Muscle layer of duodenum (tissue), 2 donors: ENCODE measurements around the gene NOL7.

Source experiments
- H3K27ac ChIP-seq: one replicate; pipeline ENCODE4 v1.7.0; 2013; ENCODE audit warnings: mild to moderate bottlenecking, low read length
- H3K27me3 ChIP-seq: one replicate; pipeline ENCODE4 v1.7.0; 2013; ENCODE audit warnings: low read depth, mild to moderate bottlenecking, control low read depth, low read length
- H3K36me3 ChIP-seq, 2 donors: one replicate each; pipeline ENCODE4 v1.7.0; 2013; ENCODE audit warnings: low read length in 2 of 2, control low read depth in 1 of 2, mild to moderate bottlenecking in 1 of 2; ENCODE audit not compliant: insufficient read depth in 2 of 2, control insufficient read depth in 1 of 2
- H3K4me1 ChIP-seq, 2 donors: one replicate each; pipeline ENCODE4 v1.7.0; 2013; ENCODE audit warnings: low read length in 2 of 2, mild to moderate bottlenecking in 2 of 2, control low read depth in 1 of 2, moderate library complexity in 1 of 2; ENCODE audit not compliant: insufficient read depth in 2 of 2, control insufficient read depth in 1 of 2
- H3K4me3 ChIP-seq, 2 donors: one replicate each; pipeline ENCODE4 v1.7.0; 2013; ENCODE audit warnings: low read length in 2 of 2, low read depth in 1 of 2, mild to moderate bottlenecking in 1 of 2
- H3K9me3 ChIP-seq, 2 donors: one replicate each; pipeline ENCODE4 v1.7.0; 2013; ENCODE audit warnings: low read length in 2 of 2, control low read depth in 1 of 2, mild to moderate bottlenecking in 1 of 2; ENCODE audit not compliant: control insufficient read depth in 1 of 2
- donor health status: healthy.

NOL7 gene

DNA sequence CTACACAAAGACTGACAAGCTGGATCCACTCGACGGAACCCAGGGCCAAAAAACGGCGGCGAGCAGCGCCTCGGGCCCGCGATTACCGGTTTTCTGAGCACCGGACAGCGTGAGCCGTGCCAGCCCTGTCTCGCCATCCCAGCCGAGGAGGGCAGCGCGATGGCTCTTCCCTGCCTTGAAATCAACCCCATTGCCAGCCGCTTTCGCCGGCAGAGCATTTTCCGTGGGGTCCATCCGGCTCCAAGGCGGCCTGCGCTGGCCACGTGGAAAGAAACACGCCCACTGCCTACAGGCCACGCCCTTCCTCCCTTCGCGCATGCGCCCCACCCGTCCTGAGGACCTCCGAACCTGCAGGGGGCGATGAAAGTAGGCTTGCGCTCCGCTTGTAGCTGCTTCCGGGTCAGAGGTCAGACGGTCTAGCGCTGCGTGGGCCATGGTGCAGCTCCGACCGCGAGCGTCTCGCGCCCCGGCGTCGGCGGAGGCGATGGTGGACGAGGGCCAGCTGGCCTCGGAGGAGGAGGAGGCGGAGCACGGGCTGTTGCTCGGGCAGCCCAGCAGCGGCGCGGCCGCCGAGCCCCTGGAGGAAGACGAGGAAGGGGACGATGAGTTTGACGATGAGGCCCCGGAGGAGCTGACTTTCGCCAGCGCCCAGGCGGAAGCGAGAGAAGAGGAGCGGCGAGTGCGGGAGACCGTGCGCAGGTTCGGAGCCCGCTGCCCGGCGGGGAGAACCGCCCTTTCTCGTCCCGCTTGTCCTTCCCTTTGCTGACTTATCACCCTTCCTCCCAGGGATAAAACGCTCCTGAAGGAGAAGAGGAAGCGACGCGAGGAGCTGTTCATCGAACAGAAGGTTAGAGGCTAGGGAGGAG, at the start of gene NOL7:
Gene NOL7 (plus strand): TSS at position 410 of the 866 bp plus-strand sequence. CDS start 24 bp downstream, at position 434.
- Histone ChIP-seq H3K27ac (peak within 1 kb of the TSS; percentile 96), H3K4me1 (peaks cover 4 to 27% of the 10 kb centered on the region in 2 donors), H3K36me3 (peaks cover 19 to 29% of the 10 kb centered on the region in 2 donors), H3K27me3 (no peaks in the 10 kb centered on the region), H3K4me3 (peak within 1 kb of the TSS; percentile 93 to 99), H3K9me3 (no peaks in the 10 kb centered on the region)

DNA sequence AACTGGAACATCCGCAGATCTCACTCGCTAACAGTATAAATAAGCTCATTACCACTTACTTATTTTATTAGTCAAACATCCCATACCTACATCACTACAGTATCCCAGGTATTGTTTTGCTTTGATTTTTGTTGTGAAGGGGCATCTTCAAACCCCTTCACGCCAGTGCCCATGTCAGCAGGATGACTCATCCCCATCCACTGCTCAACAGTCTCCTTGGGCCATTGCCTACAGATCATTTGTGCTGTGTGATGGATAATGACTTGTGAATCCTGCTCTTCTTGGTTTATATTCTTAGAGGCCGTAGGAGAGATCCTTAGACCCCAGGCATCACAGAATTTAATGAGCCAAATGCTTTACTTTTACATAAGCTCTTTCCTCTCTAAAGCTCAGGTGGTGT, 49.2 kb upstream of the NOL7 start:
- H3K36me3 ChIP-seq: no peaks in the 10 kb centered on the region
- no peaks in the 10 kb centered on the region for H3K4me1 ChIP-seq
- H3K4me3 ChIP-seq: no peak overlapping the region
- H3K9me3 ChIP-seq: no peaks in the 10 kb centered on the region
- H3K27me3 ChIP-seq: no peaks in the 10 kb centered on the region
- H3K27ac ChIP-seq: no peak overlapping the region

DNA sequence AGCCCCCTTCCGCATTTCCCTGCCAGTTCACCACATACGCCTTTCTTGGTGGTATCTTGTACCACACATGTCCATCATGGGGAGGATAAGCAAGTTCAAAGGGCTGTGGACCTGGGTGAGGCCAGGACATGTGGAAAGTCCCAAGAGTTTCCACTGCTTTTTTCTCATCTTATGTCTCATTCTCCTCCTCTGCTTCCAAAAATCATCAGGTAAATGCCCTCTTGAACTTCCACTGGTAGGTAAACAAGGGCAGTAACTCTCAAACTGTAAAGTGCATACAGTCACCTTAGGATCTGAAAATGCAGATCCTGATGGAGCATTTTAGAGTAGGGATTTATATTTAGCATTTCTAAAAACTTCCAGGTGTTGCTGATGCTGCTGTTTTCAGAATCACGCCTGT, 48.6 kb upstream of the NOL7 start:
- no peaks in the 10 kb centered on the region for H3K27me3 ChIP-seq
- H3K4me3 ChIP-seq: no peak overlapping the region
- H3K27ac ChIP-seq: no peak overlapping the region
- no peaks in the 10 kb centered on the region for H3K4me1 ChIP-seq
- no peaks in the 10 kb centered on the region for H3K9me3 ChIP-seq
- H3K36me3 ChIP-seq: no peaks in the 10 kb centered on the region

DNA sequence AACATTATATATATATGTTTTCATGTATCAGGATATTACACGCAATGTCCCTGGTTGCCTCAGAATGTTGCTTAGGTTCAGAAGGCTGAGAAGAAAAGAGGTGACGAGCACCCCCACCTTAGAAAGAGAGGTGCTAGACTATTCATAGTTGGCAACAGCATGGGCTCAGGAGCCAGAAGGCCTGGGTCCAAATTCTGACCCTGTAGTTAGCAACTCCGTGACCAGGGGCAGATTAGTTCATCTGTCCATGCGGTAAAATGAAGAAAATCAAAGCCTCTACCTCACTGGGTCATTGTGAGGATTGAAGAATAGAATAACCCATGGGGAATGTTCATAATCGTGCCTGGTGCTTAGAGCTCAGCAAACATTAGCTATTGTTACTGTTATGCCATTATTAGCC, 46.2 kb upstream of the NOL7 start:
- Histone ChIP-seq H3K4me3 (no peak overlapping the region), H3K27ac (no peak overlapping the region), H3K36me3 (no peaks in the 10 kb centered on the region), H3K9me3 (no peaks in the 10 kb centered on the region), H3K4me1 (peaks cover 3 to 6% of the 10 kb centered on the region in 2 donors), H3K27me3 (no peaks in the 10 kb centered on the region)

DNA sequence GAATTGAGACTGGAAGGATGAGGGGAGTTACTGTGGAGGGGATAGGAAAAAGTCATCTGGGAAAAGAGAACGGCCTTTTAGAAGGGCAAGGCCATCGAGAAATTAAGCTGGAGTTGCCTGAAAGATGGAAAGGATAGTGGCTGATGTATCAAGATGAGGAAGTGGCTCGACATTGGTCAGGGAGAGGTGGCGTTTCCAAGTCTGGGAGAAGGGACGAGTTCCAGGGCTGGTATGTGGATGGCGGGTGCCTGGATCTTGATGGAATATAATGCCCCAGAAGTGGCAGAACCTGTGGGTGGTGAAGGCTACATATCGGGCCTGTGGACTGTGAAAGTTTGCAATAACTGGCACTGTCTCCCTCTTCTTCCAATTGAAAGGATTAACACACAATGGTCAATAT, 42.9 kb upstream of the NOL7 start:
- Histone ChIP-seq H3K4me3 (no peak overlapping the region), H3K4me1 (peaks cover 3 to 6% of the 10 kb centered on the region in 2 donors), H3K27me3 (no peaks in the 10 kb centered on the region), H3K36me3 (no peaks in the 10 kb centered on the region), H3K9me3 (no peaks in the 10 kb centered on the region), H3K27ac (no peak overlapping the region)

DNA sequence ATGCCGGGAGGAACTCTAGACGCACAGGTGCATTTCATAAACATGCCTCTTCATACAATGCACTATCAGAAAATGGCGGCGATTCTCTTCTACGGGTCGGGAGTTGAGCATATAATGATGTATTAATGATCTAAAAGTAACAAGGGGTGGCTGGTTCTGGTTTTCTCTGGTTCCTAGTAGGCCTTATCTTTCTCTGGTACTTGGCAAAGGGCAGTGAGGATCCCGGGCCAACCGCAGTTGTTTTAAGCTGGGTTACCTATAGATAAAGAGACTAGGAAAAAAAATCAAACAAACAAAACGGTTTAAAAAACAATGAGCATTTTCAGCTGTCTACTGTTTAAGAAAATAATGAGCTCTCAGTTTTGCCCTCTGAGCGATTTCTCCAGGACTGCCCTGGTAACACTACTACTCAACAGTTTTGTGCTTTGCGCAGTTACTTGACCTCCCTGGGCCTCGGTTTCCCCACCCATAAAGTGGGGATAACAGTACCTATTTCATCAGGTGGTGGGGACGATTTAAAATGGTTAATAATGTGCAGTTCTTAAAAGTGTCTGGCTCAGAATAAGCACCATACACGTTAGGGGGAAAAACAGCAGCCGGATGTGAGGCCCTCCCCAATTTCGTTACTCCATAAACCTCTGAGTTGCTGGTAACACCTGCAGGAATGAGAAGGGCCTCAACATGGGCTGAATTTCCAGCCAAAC, 42.0 kb upstream of the NOL7 start:
- no peaks in the 10 kb centered on the region for H3K27me3 ChIP-seq
- H3K27ac ChIP-seq: peak overlapping the region; percentile 89
- peaks cover 3 to 6% of the 10 kb centered on the region in 2 donors for H3K4me1 ChIP-seq
- no peaks in the 10 kb centered on the region for H3K36me3 ChIP-seq
- peak overlapping the region; percentile 70 to 81 for H3K4me3 ChIP-seq
- H3K9me3 ChIP-seq: no peaks in the 10 kb centered on the region

DNA sequence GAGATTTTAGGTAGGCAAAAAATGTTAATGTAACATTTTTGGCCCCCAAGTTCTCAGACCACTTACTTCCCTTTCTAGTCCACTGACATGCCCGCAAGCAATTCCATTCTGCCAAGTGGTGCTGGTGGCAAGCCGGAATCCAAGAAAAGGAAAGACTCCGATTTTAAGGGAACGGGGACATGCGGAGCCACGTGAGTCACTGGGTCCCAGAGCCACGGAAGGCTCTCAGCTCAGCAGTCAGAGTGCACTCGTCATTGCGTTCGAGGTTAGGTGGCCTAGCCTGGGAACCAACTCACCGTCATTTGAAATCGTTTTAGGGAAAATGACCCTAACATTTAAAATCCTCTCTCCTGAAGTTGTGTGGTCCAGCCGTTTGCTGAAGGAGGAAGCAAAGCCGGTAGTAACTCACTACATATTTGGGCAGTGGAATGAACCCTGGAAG, 41.4 kb upstream of the NOL7 start:
- Histone ChIP-seq H3K4me3 (peak overlapping the region; percentile 70 to 81), H3K9me3 (no peaks in the 10 kb centered on the region), H3K4me1 (peaks cover 3 to 6% of the 10 kb centered on the region in 2 donors), H3K36me3 (no peaks in the 10 kb centered on the region), H3K27ac (peak overlapping the region; percentile 89), H3K27me3 (no peaks in the 10 kb centered on the region)

DNA sequence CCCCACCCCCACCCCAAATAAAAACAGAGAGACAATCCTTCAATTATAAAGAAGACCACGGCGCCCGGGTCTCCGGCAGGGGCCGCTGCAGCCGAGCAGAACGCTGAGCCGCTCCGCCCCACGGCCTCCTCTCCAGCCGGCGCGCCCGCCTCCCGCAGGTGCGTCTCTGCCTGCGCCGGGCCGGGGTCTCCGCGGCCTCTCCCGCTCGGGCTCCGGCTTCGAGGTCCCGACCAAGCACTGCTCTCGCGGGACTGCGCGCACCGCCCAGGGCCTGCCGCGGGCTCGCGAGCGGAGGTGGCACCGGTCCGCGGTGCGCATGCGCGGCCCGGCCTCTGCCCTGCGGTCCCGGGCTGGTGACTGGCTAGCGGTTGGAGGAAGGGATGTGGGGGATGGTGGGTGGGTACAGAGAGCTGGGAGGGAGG, 41.0 kb upstream of the NOL7 start:
- H3K9me3 ChIP-seq: no peaks in the 10 kb centered on the region

DNA sequence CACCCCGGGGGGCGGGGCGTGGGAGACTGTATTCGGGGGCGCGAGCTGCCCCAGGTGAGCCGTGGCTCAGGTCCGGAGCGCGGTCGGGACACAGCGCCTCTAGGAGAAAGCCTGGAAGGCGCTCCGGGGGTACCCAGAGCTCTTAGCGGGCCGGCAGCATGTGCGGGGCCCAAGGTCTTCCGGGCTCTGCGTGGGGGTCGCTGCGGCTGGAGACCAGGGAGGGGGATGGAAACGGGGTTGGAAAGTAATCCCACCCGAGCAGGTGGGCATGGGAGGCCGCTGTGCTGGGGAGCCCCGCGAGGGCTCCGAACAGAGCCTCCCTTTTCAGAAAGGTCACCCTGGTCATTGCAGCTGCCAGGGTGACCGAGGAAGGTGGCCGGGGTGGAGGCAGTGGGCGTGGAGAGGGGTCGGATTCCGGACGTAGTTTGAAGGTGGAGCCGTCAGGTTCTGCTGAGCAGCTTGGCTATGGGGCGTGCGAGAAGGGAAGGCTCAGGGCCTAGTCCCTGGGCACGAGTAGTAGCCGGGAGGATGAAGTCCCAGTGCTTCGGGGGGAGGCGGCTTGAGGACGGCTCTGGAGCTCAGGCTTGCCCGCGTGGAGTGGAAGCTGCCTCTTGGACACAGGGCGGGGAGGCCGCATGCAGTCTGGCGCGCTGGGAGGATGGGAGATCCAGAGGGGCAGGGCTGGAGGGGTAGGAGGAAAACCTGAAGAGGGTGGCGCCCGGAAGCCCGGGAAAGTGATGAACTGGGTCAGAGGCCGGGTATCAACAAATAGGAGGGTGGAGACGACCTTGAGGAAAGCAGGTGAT, 40.4 kb upstream of the NOL7 start, which contains the start of gene SIRT5:
Gene SIRT5 (plus strand): TSS at position 31 of the 806 bp plus-strand sequence. CDS start 9,510 bp downstream, outside the sequence.
- Histone ChIP-seq H3K27ac (peak within 1 kb of the TSS; percentile 94), H3K4me3 (peak within 1 kb of the TSS; percentile 70 to 81), H3K27me3 (no peaks in the 10 kb centered on the region), H3K9me3 (no peaks in the 10 kb centered on the region), H3K4me1 (peaks cover 3 to 6% of the 10 kb centered on the region in 2 donors), H3K36me3 (peaks cover 0 to 4% of the 10 kb centered on the region in 2 donors)

More for the DNA sequence above, 41.0 kb upstream of the NOL7 start:
- H3K4me1 ChIP-seq: peaks cover 3 to 6% of the 10 kb centered on the region in 2 donors
- no peaks in the 10 kb centered on the region for H3K27me3 ChIP-seq
- H3K27ac ChIP-seq: peak overlapping the region; percentile 94
- no peaks in the 10 kb centered on the region for H3K36me3 ChIP-seq
- peak overlapping the region; percentile 70 to 78 for H3K4me3 ChIP-seq

DNA sequence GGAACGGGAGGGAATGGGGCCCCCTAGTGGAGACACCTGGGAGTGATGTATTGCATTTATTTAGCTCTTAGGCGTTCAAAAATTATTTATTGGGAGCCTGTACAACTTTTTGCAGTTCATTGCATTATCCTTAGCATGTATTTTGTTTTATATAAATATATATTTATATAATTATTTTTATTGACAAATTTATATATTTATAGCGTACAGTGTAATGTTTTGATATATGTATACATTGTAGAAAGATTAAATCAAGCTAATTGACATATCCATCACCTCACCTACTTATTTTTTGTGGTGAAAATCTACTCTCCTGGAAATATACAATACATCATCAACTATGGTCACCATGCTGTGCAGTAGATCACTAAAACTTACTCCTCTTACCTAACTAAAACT, 39.8 kb upstream of the NOL7 start:
- no peaks in the 10 kb centered on the region for H3K9me3 ChIP-seq
- peak overlapping the region; percentile 70 to 78 for H3K4me3 ChIP-seq
- peak overlapping the region; percentile 94 for H3K27ac ChIP-seq
- H3K36me3 ChIP-seq: peaks cover 0 to 7% of the 10 kb centered on the region in 2 donors
- H3K27me3 ChIP-seq: no peaks in the 10 kb centered on the region
- peaks cover 3 to 6% of the 10 kb centered on the region in 2 donors for H3K4me1 ChIP-seq
